Hepatocyte (in vitro differentiated cells): ENCODE data around the gene PPM1H. TPM values are rescaled to one million over a fixed set of nuclear protein-coding genes. Genes with fewer than 3 reads are reported as not detected.

Experiments used
- DNase-seq: peaks from one replicate; pipeline ENCODE4 v3.0.0-alpha.2; 2016; ENCODE audit warnings: low spot score
- H2AFZ ChIP-seq: fragments of 200-600 bp; sonication (generic); 2 replicates; pipeline ENCODE4 v1.6.0; 2016; ENCODE audit warnings: antibody characterized with exemption, mild to moderate bottlenecking
- H3K27ac ChIP-seq: fragments of 200-600 bp; sonication (generic); 2 replicates; pipeline ENCODE4 v1.5.1; 2016; ENCODE audit warnings: mild to moderate bottlenecking
- H3K27me3 ChIP-seq: fragments of 200-600 bp; sonication (generic); 2 replicates; pipeline ENCODE4 v1.6.1; 2016
- H3K36me3 ChIP-seq: fragments of 200-600 bp; sonication (generic); replicated peaks from 2 replicates; pipeline ENCODE4 v1.5.1; 2016; ENCODE audit warnings: low read depth; ENCODE audit not compliant: insufficient read depth
- H3K4me1 ChIP-seq: fragments of 200-600 bp; sonication (generic); 2 replicates; pipeline ENCODE4 v1.5.1; 2016; ENCODE audit warnings: mild to moderate bottlenecking, moderate library complexity; ENCODE audit not compliant: insufficient read depth
- H3K4me2 ChIP-seq: fragments of 200-600 bp; sonication (generic); 2 replicates; pipeline ENCODE4 v1.6.0; 2016
- H3K4me3 ChIP-seq: fragments of 200-600 bp; sonication (generic); 2 replicates; pipeline ENCODE4 v1.5.1; 2016; ENCODE audit warnings: mild to moderate bottlenecking
- H3K79me2 ChIP-seq: fragments of 200-600 bp; sonication (generic); 2 replicates; pipeline ENCODE4 v1.6.0; 2017; ENCODE audit warnings: mild to moderate bottlenecking
- H3K9me2 ChIP-seq: fragments of 200-600 bp; sonication (generic); replicated peaks from 2 replicates; pipeline ENCODE4 v1.6.0; 2017; ENCODE audit warnings: mild to moderate bottlenecking; ENCODE audit not compliant: insufficient read depth
- H3K9me3 ChIP-seq: fragments of 200-600 bp; sonication (generic); 2 replicates; pipeline ENCODE4 v1.5.1; 2016; ENCODE audit warnings: low read depth, mild to moderate bottlenecking
- H4K20me1 ChIP-seq: fragments of 200-600 bp; sonication (generic); 2 replicates; pipeline ENCODE4 v1.6.0; 2016; ENCODE audit warnings: mild to moderate bottlenecking; ENCODE audit not compliant: insufficient read depth, poor library complexity, severe bottlenecking
- EZH2 ChIP-seq: fragments of 200-600 bp; sonication (generic); IDR thresholded peaks from 2 replicates; pipeline ENCODE4 v1.6.1; 2016; ENCODE audit warnings: antibody characterized with exemption, mild to moderate bottlenecking, borderline replicate concordance
- EZH2phosphoT487 ChIP-seq: fragments of 200-600 bp; sonication (generic); IDR thresholded peaks from one replicate; pipeline ENCODE4 v1.6.1; 2018; ENCODE audit warnings: antibody characterized with exemption, mild to moderate bottlenecking, low read depth, moderate library complexity; ENCODE audit not compliant: unreplicated experiment, severe bottlenecking
- WGBS: methylation state at CpG from one replicate; pipeline ENCODE4 v1.1.6; 2016; ENCODE audit warnings: low lambda C conversion rate; ENCODE audit errors: missing lambda C conversion rate; 5-methylcytosine and 5-hydroxymethylcytosine counted together
- polyA plus RNA-seq: library from polyadenylated mRNA; unstranded; fragments of >200 nt; fragmentation: Nextera tagmentation; extraction: Ambion mirVana; gene quantifications from 2 replicates; pipeline ENCODE4 v1.2.1, GENCODE V29; 2016
- total RNA-seq: library from RNA; depleted of rRNA; stranded (reverse); fragments of >200 nt; gene quantifications from 2 replicates; pipeline ENCODE4 v1.2.3, GENCODE V29; 2014
- TF ChIP-seq, protein P1 (sequence below): fragments of 200-600 bp; sonication (generic); IDR thresholded peaks from 2 replicates; pipeline ENCODE4 v1.5.1; 2016; ENCODE audit warnings: antibody characterized with exemption, mild to moderate bottlenecking; ENCODE audit not compliant: poor library complexity

The PPM1H gene
- total and polyA plus RNA-seq, 2 experiments from 2014 or later, result 9.2 to 21.8 TPM

DNA sequence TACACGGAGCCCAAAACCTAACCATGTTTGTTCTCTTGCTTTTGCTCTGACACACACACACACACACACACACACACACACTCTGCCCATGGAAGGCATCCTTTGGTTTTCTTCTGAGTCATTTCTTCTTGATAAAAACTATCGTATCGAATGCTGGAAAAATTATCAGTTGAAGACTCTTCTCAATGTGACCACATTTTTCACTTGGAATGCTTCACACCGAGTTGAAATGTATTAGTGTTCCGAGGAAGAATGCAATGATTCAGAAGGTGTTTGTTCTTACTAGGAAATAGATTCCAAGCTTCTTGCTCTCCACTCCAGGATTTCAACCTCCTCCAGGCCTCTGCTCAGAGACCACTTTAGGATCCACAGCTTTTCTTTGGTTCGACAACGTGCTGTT lies 242.1 kb downstream of the PPM1H start:
- Histone ChIP-seq H3K27ac (no peak overlapping the region), H3K27me3 (no peaks in the 10 kb centered on the region), H3K4me1 (peaks cover 5% of the 10 kb centered on the region), H3K36me3 (no peaks in the 10 kb centered on the region), H3K4me3 (no peak overlapping the region), H3K4me2 (no peak overlapping the region), H3K79me2 (no peaks in the 10 kb centered on the region), H3K9me2 (no peaks in the 10 kb centered on the region), H4K20me1 (no peaks in the 10 kb centered on the region), H2AFZ (no peak overlapping the region), H3K9me3 (no peaks in the 10 kb centered on the region)
- no peak for DNase-seq
- WGBS, result 84% methylated on average over 7 of the region's 7 CpGs
- no peak for TF ChIP-seq EZH2
- no peak for TF ChIP-seq EZH2phosphoT487
- TF ChIP-seq, protein P1, sequence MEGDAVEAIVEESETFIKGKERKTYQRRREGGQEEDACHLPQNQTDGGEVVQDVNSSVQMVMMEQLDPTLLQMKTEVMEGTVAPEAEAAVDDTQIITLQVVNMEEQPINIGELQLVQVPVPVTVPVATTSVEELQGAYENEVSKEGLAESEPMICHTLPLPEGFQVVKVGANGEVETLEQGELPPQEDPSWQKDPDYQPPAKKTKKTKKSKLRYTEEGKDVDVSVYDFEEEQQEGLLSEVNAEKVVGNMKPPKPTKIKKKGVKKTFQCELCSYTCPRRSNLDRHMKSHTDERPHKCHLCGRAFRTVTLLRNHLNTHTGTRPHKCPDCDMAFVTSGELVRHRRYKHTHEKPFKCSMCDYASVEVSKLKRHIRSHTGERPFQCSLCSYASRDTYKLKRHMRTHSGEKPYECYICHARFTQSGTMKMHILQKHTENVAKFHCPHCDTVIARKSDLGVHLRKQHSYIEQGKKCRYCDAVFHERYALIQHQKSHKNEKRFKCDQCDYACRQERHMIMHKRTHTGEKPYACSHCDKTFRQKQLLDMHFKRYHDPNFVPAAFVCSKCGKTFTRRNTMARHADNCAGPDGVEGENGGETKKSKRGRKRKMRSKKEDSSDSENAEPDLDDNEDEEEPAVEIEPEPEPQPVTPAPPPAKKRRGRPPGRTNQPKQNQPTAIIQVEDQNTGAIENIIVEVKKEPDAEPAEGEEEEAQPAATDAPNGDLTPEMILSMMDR, result no peak

DNA sequence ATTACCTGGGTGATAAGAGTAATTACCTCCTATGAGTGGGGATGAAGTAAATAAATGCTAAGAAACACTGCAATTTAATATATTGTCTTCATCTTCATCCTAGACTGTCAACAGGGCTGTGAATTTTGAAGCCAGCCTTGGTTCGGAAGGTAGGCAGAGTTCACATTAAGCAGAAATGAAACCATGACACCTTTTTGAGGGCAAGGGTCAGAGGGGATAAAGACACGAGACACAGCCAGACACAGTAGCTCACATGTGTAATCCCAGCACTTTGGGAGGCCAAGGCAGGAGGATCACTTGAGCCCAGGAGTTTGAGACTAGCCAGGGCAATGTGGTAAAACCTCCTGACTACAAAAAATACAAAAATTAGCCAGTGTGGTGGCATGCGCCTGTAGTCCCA lies 243.6 kb downstream of the PPM1H start:
- TF ChIP-seq EZH2phosphoT487, result no peak
- no peak for TF ChIP-seq EZH2
- TF ChIP-seq, protein P1, result no peak
- no peak overlapping the region for H3K27ac ChIP-seq
- no peaks in the 10 kb centered on the region for H3K9me3 ChIP-seq
- no peaks in the 10 kb centered on the region for H4K20me1 ChIP-seq
- no peak overlapping the region for H3K4me2 ChIP-seq
- H3K9me2 ChIP-seq, result no peaks in the 10 kb centered on the region
- H2AFZ ChIP-seq, result no peak overlapping the region
- DNase-seq, result no peak
- no peaks in the 10 kb centered on the region for H3K36me3 ChIP-seq
- H3K4me1 ChIP-seq, result peaks cover 5% of the 10 kb centered on the region
- 91% methylated on average over 3 of the region's 3 CpGs for WGBS
- H3K4me3 ChIP-seq, result no peak overlapping the region
- H3K27me3 ChIP-seq, result no peaks in the 10 kb centered on the region
- H3K79me2 ChIP-seq, result no peaks in the 10 kb centered on the region

DNA sequence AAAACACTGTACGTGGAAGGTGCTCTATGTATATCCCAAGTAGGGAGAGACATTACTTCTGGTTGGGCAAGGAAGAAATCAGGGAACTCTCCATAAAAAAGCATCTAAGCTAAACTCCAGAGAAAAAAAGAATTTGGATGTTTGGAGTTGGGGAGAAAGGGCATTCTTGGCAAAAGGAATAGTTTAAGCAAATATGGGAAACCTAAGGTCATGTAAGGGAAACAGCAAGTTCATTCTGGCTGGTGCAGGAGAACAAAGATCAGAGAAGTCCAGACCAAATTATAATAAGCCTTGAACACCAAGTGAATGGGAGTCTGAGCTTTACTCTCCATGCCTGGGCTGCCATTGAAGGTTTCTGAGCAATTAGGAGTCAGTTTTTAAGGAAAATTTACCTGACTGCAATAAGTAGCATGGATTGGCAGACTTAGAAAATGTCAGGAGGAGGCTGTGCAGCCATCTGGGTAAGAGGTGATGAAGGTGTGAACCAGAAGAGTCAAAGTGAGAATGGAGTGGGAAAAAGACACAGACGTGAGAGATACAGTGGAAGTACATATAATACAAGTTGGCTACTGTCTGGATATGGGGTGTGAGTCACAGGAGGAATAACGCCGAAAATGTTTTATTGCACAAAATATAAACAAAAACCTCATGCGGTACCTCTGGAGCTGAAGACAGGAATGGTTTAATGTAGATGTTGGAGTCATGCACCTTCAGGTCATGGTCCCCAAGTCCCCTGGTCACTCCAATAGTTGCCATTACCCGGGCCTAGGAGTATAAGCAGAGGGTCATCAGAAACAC lies 245.7 kb downstream of the PPM1H start:
- no peaks in the 10 kb centered on the region for H3K36me3 ChIP-seq
- H3K9me3 ChIP-seq, result no peaks in the 10 kb centered on the region
- H3K4me3 ChIP-seq, result no peak overlapping the region
- no peaks in the 10 kb centered on the region for H4K20me1 ChIP-seq
- no peak overlapping the region for H2AFZ ChIP-seq
- H3K4me1 ChIP-seq, result peaks cover 10% of the 10 kb centered on the region
- WGBS, result 86% methylated on average over 6 of the region's 6 CpGs
- H3K27me3 ChIP-seq, result no peaks in the 10 kb centered on the region
- no peaks in the 10 kb centered on the region for H3K9me2 ChIP-seq
- no peak for DNase-seq
- TF ChIP-seq, protein P1, result no peak
- TF ChIP-seq EZH2 (no peak), EZH2phosphoT487 (no peak)
- H3K4me2 ChIP-seq, result no peak overlapping the region
- no peak overlapping the region for H3K27ac ChIP-seq
- H3K79me2 ChIP-seq, result no peaks in the 10 kb centered on the region

DNA sequence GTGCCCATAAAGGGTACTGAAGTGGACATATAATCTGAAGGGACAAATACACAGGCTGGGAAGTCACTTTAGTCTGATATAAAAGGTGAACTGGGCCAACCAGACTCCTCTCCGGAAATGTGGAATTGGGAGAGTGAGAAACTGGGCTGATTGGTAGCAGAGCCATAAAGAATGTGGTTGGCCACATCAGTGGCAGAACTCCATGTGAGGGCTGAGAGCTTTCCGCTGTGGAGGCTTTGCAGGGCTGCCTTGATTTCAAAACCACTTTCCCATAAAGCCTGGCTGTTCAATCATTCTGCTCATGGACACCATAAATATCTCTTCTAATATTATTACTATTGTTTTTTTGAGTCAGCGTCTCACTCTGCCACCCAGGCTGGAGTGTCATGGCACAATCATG lies 248.0 kb downstream of the PPM1H start:
- DNase-seq, result no peak
- Histone ChIP-seq H3K9me2 (no peaks in the 10 kb centered on the region), H3K79me2 (no peaks in the 10 kb centered on the region), H3K4me2 (no peak overlapping the region), H3K27me3 (no peaks in the 10 kb centered on the region), H2AFZ (no peak overlapping the region), H3K9me3 (no peaks in the 10 kb centered on the region), H4K20me1 (no peaks in the 10 kb centered on the region), H3K36me3 (no peaks in the 10 kb centered on the region), H3K27ac (no peak overlapping the region), H3K4me3 (no peak overlapping the region), H3K4me1 (peaks cover 15% of the 10 kb centered on the region)
- TF ChIP-seq, protein P1, result no peak
- TF ChIP-seq EZH2phosphoT487 (no peak), EZH2 (no peak)
- WGBS, result 74% methylated on average over 3 of the region's 3 CpGs
